HepG2 (cell line): ENCODE measurements around the gene AHSG. TPM values are rescaled to one million over a fixed set of nuclear protein-coding genes. Genes with fewer than 3 reads are reported as not detected.

Source experiments
- ATAD3A ChIP-seq: sonication (generic); formaldehyde crosslinking; IDR thresholded peaks from 2 replicates; pipeline ENCODE4 v1.4.0; 2020; ENCODE audit warnings: missing genetic modification reagents
- ELF3 ChIP-seq: IDR thresholded peaks from 2 replicates; pipeline ENCODE4 v1.6.1; 2016; ENCODE audit warnings: missing genetic modification reagents, missing compliant biosample characterization
- FOXA1 ChIP-seq, 2 experiments: fragments of 450-650 bp in 1 of 2; sonication (generic) in 1 of 2; formaldehyde crosslinking in 1 of 2; IDR thresholded peaks; 2 replicates each; pipeline versions ENCODE4 v1.4.0 to v1.6.1; 2016 to 2020; ENCODE audit warnings: missing genetic modification reagents in 1 of 2
- HCFC1 ChIP-seq: fragments of 150-350 bp; IDR thresholded peaks from 2 replicates; pipeline ENCODE4 v1.6.1; 2014; ENCODE audit warnings: low read depth, low read length
- MIXL1 ChIP-seq: IDR thresholded peaks from 2 replicates; pipeline ENCODE4 v1.6.1; 2016
- NFIC ChIP-seq: IDR thresholded peaks from 2 replicates; pipeline ENCODE4 v1.6.1; 2012; ENCODE audit warnings: mild to moderate bottlenecking, low read length, inconsistent platforms
- NR2F1 ChIP-seq, 2 experiments: fragments of 450-650 bp in 1 of 2; formaldehyde crosslinking in 1 of 2; IDR thresholded peaks; 2 replicates each; pipeline versions ENCODE4 v1.5.0 to v1.6.1; 2016 to 2020; ENCODE audit warnings: mild to moderate bottlenecking in 1 of 2, missing compliant biosample characterization in 1 of 2, missing genetic modification reagents in 1 of 2, moderate library complexity in 1 of 2
- PCBP2 ChIP-seq: fragments of 200-400 bp; formaldehyde crosslinking; optimal IDR thresholded peaks from 2 replicates; pipeline ENCODE3; 2018; ENCODE audit warnings: low read length, low read depth; ENCODE audit not compliant: poor library complexity, severe bottlenecking
- POGZ ChIP-seq: sonication (generic); formaldehyde crosslinking; IDR thresholded peaks from 2 replicates; pipeline ENCODE4 v1.4.0; 2020; ENCODE audit warnings: mild to moderate bottlenecking, missing genetic modification reagents
- PREB ChIP-seq: sonication (generic); formaldehyde crosslinking; IDR thresholded peaks from 2 replicates; pipeline ENCODE4 v1.4.0; 2020; ENCODE audit warnings: missing genetic modification reagents
- RERE ChIP-seq: IDR thresholded peaks from 2 replicates; pipeline ENCODE4 v1.6.1; 2016; ENCODE audit warnings: low read depth, missing genetic modification reagents, missing compliant biosample characterization
- SP5 ChIP-seq: IDR thresholded peaks from 2 replicates; pipeline ENCODE4 v1.6.1; 2016; ENCODE audit warnings: low read depth, borderline replicate concordance
- TARDBP ChIP-seq: sonication (generic); formaldehyde crosslinking; IDR thresholded peaks from 2 replicates; pipeline ENCODE4 v1.8.0; 2022; ENCODE audit warnings: mild to moderate bottlenecking, missing genetic modification reagents
- TCF7 ChIP-seq: sonication (generic); IDR thresholded peaks from 2 replicates; pipeline ENCODE4 v1.6.1; 2016; ENCODE audit warnings: antibody characterized with exemption, low read depth
- ZBTB20 ChIP-seq: sonication (generic); formaldehyde crosslinking; IDR thresholded peaks from 2 replicates; pipeline ENCODE4 v1.8.1; 2023; ENCODE audit warnings: missing genetic modification reagents, low read depth, mild to moderate bottlenecking, borderline replicate concordance
- ZC3H13 ChIP-seq: sonication (generic); formaldehyde crosslinking; IDR thresholded peaks from 2 replicates; pipeline ENCODE4 v1.8.1; 2023; ENCODE audit warnings: mild to moderate bottlenecking, missing genetic modification reagents, moderate library complexity
- ZFP36 ChIP-seq: fragments of 150-350 bp; IDR thresholded peaks from 2 replicates; pipeline ENCODE4 v1.6.1; 2018; ENCODE audit warnings: borderline replicate concordance, low read length, low read depth; ENCODE audit not compliant: partially characterized antibody
- ZHX1 ChIP-seq: sonication (generic); formaldehyde crosslinking; IDR thresholded peaks from 2 replicates; pipeline ENCODE4 v1.8.1; 2022; ENCODE audit warnings: low read depth, mild to moderate bottlenecking, missing genetic modification reagents
- ZNF878 ChIP-seq: sonication (generic); formaldehyde crosslinking; IDR thresholded peaks from 2 replicates; pipeline ENCODE4 v1.8.1; 2023; ENCODE audit warnings: mild to moderate bottlenecking, missing genetic modification reagents, moderate library complexity
- ZSCAN20 ChIP-seq: sonication (generic); formaldehyde crosslinking; IDR thresholded peaks from 2 replicates; pipeline ENCODE4 v1.4.0; 2020; ENCODE audit warnings: missing genetic modification reagents, mild to moderate bottlenecking, borderline replicate concordance
- polyA plus RNA-seq, 8 experiments: library from polyadenylated mRNA; depleted of rRNA in 3 of 8; stranded (reverse) in 7 of 8; unstranded in 1 of 8; fragments of >200 nt; fragmentation: Illumina TruSeq in 4 of 8; extraction: Trizol in 4 of 8; gene quantifications; 2 replicates each; pipeline versions ENCODE4 v1.2.1 to v1.2.3, GENCODE V29; 2011 to 2016; ENCODE audit warnings: low read depth in 4 of 8, missing spikeins in 1 of 8, mixed read lengths in 1 of 8; ENCODE audit not compliant: insufficient read depth in 1 of 8
- total RNA-seq, 5 experiments: library from RNA; depleted of rRNA; stranded (reverse); fragments of >200 nt; fragmentation: Illumina TruSeq; extraction: Trizol; gene quantifications; 2 replicates each; pipeline ENCODE4 v1.2.3, GENCODE V29; 2016; ENCODE audit warnings: low read depth in 1 of 5

The AHSG gene
- total and polyA plus RNA-seq, 2 of the 13 experiments (the other 11 are each of a cell fraction or from before 2014, with no cell fraction given), result 2,043 to 19,152 TPM

- TF ChIP-seq ZHX1 (0 out of 2 replicates have a peak, but pooled peaks have one; percentile 35), ZNF878 (CRISPR knock-in tag) (peak; percentile 66; the same call in 1 of the 2 replicates), ATAD3A (CRISPR knock-in tag) (no peak), PCBP2 (no peak), HCFC1 (peak; percentile 45; the same call in 1 of the 2 replicates), ZSCAN20 (CRISPR knock-in tag) (0 out of 2 replicates have a peak, but pooled peaks have one; percentile 46), ZFP36 (no peak), ZC3H13 (peak; percentile 40; the same call in 1 of the 2 replicates), FOXA1 (IDR thresholded peaks at IDR 0.05) (no peak), FOXA1 (CRISPR knock-in tag; IDR thresholded peaks at IDR 0.05) (no peak), NFIC (0 out of 2 replicates have a peak, but pooled peaks have one; percentile 5), TARDBP (peak; percentile 53; the same call in 1 of the 2 replicates), SP5 (CRISPR knock-in tag) (no peak), RERE (CRISPR knock-in tag) (no peak), TCF7 (no peak), ELF3 (CRISPR knock-in tag) (peak; percentile 84), NR2F1 (CRISPR knock-in tag; IDR thresholded peaks at IDR 0.05) (no peak), PREB (CRISPR knock-in tag) (no peak), MIXL1 (no peak), POGZ (CRISPR knock-in tag) (no peak; the same call in 1 of the 2 replicates), ZBTB20 (0 out of 2 replicates have a peak, but pooled peaks have one; percentile 57)
Observed at GRCh38 chr3:186567072-186567921, 45.6 kb upstream of the AHSG start, which contains the start of gene TBCCD1 (continued).
